Lower lobe of right lung (tissue), 2 donors: Measurements from ENCODE around the gene SH3BP1. TPM values are rescaled to one million over a fixed set of nuclear protein-coding genes. Genes with fewer than 3 reads are reported as not detected.
"Not testable (repeated sequence)": the region's sequence is repeated elsewhere in the genome, so short reads cannot be mapped to it uniquely, and the experiment has no call there.

Experiments used
- ATAC-seq, 2 donors: fragments of 200-7000 bp; cut with Tn5 transposase; one replicate each; pipeline ENCODE4 v1.9.1; 2020 to 2022; ENCODE audit warnings: mild to moderate bottlenecking in 2 of 2, moderate library complexity in 2 of 2
- DNase-seq: peaks from one replicate; pipeline ENCODE4 v3.0.0-alpha.2; 2020
- H3K27ac ChIP-seq: fragments of 200-600 bp; one replicate; pipeline ENCODE4 v1.8.0; 2022
- H3K27me3 ChIP-seq: fragments of 200-600 bp; one replicate; pipeline ENCODE4 v1.8.0; 2022; ENCODE audit warnings: low read depth
- H3K36me3 ChIP-seq: fragments of 200-600 bp; one replicate; pipeline ENCODE4 v1.8.0; 2022; ENCODE audit warnings: mild to moderate bottlenecking
- H3K4me1 ChIP-seq: fragments of 200-600 bp; one replicate; pipeline ENCODE4 v1.8.0; 2022
- H3K4me3 ChIP-seq: fragments of 200-600 bp; one replicate; pipeline ENCODE4 v1.8.0; 2022; ENCODE audit warnings: mild to moderate bottlenecking
- H3K9me3 ChIP-seq: fragments of 200-600 bp; one replicate; pipeline ENCODE4 v1.8.0; 2022
- CTCF ChIP-seq: fragments of 200-600 bp; IDR thresholded peaks from one replicate; pipeline ENCODE4 v1.8.0; 2022; ENCODE audit warnings: antibody characterized with exemption, mild to moderate bottlenecking
- intact Hi-C: fragments of 100-400 bp; cut with DNase I; formaldehyde crosslinking; loops from one replicate; pipeline ENCODE4 v1.11.0; 2022
- long read RNA-seq: library from polyadenylated mRNA; unstranded; transcript quantifications from one replicate; pipeline ENCODE4 v2.0.0, GENCODE V29; 2021
- total RNA-seq: library from RNA; stranded (reverse); fragmentation: NEBNext Ultra II Directional; extraction: Animal tissue kit (Norgen Biotek cat#: 25700); gene quantifications from one replicate; pipeline ENCODE4 v1.2.1, GENCODE V29; 2021
- donor health status: DM: no; HTN: yes; CAD: no; lungs with severe emphysema.

SH3BP1 gene
- 34.8 TPM for total RNA-seq
- long read RNA-seq, partial matches to known transcripts: 3 of 14 reads
- long read RNA-seq, other reads (novel, unspliced or antisense): 10 of 14 reads

- no peak for TF ChIP-seq CTCF
- ATAC-seq: peak; percentile 58 to 63
Observed at GRCh38 chr22:37639070-37639760, at the start of gene SH3BP1. SH3BP1 (plus strand) TSS chr22:37639669; CDS start chr22:37639788, 119 bp downstream.

GRCh38 chr22:37591081-37591480 is 48.4 kb upstream of the SH3BP1 start:
- ATAC-seq, H3K9me3 ChIP-seq, H3K27me3 ChIP-seq, H3K4me3 ChIP-seq, DNase-seq, H3K36me3 ChIP-seq: not testable (repeated sequence)
- intact Hi-C loops: loop anchor here (10.0 kb wide), 1 partner anchor 46 kb away; no protein-coding TSS in a partner anchor
- Histone ChIP-seq H3K27ac (peak overlapping the region; percentile 59), H3K4me1 (peaks cover 31% of the 10 kb centered on the region)

More at GRCh38 chr22:37639070-37639760, at the start of gene SH3BP1:
- H3K27ac ChIP-seq: peak within 1 kb of the TSS; percentile 71
- no peaks in the 10 kb centered on the region for H3K9me3 ChIP-seq
- peak within 1 kb of the TSS; percentile 67 for H3K4me3 ChIP-seq
- H3K27me3 ChIP-seq: no peaks in the 10 kb centered on the region
- intact Hi-C loops: no loop called here
- peaks cover 8% of the 10 kb centered on the region for H3K36me3 ChIP-seq
- DNase-seq: peak; percentile 75
- H3K4me1 ChIP-seq: peaks cover 81% of the 10 kb centered on the region

GRCh38 chr22:37591823-37592404 is 47.6 kb upstream of the SH3BP1 start:
- Histone ChIP-seq H3K4me3 (peak overlapping the region; percentile 3), H3K4me1 (peaks cover 31% of the 10 kb centered on the region), H3K27me3 (no peaks in the 10 kb centered on the region), H3K9me3 (no peaks in the 10 kb centered on the region), H3K36me3 (no peaks in the 10 kb centered on the region), H3K27ac (peak overlapping the region; percentile 51)
- TF ChIP-seq CTCF: no peak
- intact Hi-C loops: loop anchor here (10.0 kb wide), 1 partner anchor 47 kb away; no protein-coding TSS in a partner anchor
- ATAC-seq (no peak), DNase-seq (no peak)

GRCh38 chr22:37594237-37594636 is 45.2 kb upstream of the SH3BP1 start:
- no peaks in the 10 kb centered on the region for H3K9me3 ChIP-seq
- H3K4me3 ChIP-seq: no peak overlapping the region
- no peaks in the 10 kb centered on the region for H3K36me3 ChIP-seq
- intact Hi-C loops: loop anchor here (10.0 kb wide), 1 partner anchor 49 kb away; no protein-coding TSS in a partner anchor
- DNase-seq (no peak), ATAC-seq (no peak)
- no peak for TF ChIP-seq CTCF
- H3K4me1 ChIP-seq: peaks cover 35% of the 10 kb centered on the region
- no peak overlapping the region for H3K27ac ChIP-seq
- H3K27me3 ChIP-seq: no peaks in the 10 kb centered on the region

- intact Hi-C loops: loop anchor here (10.0 kb wide), 1 partner anchor 54 kb away; no protein-coding TSS in a partner anchor
- no peaks in the 10 kb centered on the region for H3K9me3 ChIP-seq
- peaks cover 9% of the 10 kb centered on the region for H3K4me1 ChIP-seq
- DNase-seq: no peak
- H3K27ac ChIP-seq: no peak overlapping the region
- TF ChIP-seq CTCF: no peak
- H3K27me3 ChIP-seq: no peaks in the 10 kb centered on the region
- H3K36me3 ChIP-seq: no peaks in the 10 kb centered on the region
- no peak overlapping the region for H3K4me3 ChIP-seq
- no peak for ATAC-seq
Observed at GRCh38 chr22:37599153-37599552, 40.3 kb upstream of the SH3BP1 start.

GRCh38 chr22:37601203-37601539 is 38.3 kb upstream of the SH3BP1 start:
- intact Hi-C loops: no loop called here
- ATAC-seq (no peak), DNase-seq (no peak)
- H3K4me1 ChIP-seq: peaks cover 9% of the 10 kb centered on the region
- no peak overlapping the region for H3K27ac ChIP-seq
- H3K27me3 ChIP-seq: no peaks in the 10 kb centered on the region
- TF ChIP-seq CTCF: no peak
- H3K36me3 ChIP-seq: no peaks in the 10 kb centered on the region
- H3K9me3 ChIP-seq: no peaks in the 10 kb centered on the region
- H3K4me3 ChIP-seq: no peak overlapping the region
